HEK293 (cell line): ENCODE data around the gene GNG12.

Source experiments
- GLIS2 ChIP-seq: fragments of 450-650 bp; formaldehyde crosslinking; IDR thresholded peaks from 2 replicates; pipeline ENCODE4 v1.5.1; 2016; ENCODE audit warnings: missing biosample characterization, missing genetic modification characterization
- KLF1 ChIP-seq: fragments of 450-650 bp; formaldehyde crosslinking; IDR thresholded peaks from 2 replicates; pipeline ENCODE4 v1.5.1; 2016; ENCODE audit warnings: missing biosample characterization, missing genetic modification characterization
- KLF17 ChIP-seq: fragments of 450-650 bp; formaldehyde crosslinking; IDR thresholded peaks from 2 replicates; pipeline ENCODE4 v1.5.1; 2016; ENCODE audit warnings: missing biosample characterization, missing genetic modification characterization
- OVOL3 ChIP-seq: fragments of 450-650 bp; formaldehyde crosslinking; IDR thresholded peaks from 2 replicates; pipeline ENCODE4 v1.5.1; 2016; ENCODE audit warnings: missing biosample characterization, missing genetic modification characterization
- PRDM4 ChIP-seq: fragments of 450-650 bp; formaldehyde crosslinking; IDR thresholded peaks from 2 replicates; pipeline ENCODE4 v1.5.1; 2017; ENCODE audit warnings: missing biosample characterization, missing genetic modification characterization
- SCRT2 ChIP-seq: fragments of 450-650 bp; formaldehyde crosslinking; IDR thresholded peaks from 2 replicates; pipeline ENCODE4 v1.5.1; 2016; ENCODE audit warnings: missing biosample characterization, missing genetic modification characterization
- SP3 ChIP-seq: fragments of 450-650 bp; formaldehyde crosslinking; IDR thresholded peaks from 2 replicates; pipeline ENCODE4 v1.5.1; 2016; ENCODE audit warnings: missing biosample characterization, missing genetic modification characterization
- ZBTB49 ChIP-seq: fragments of 450-650 bp; formaldehyde crosslinking; IDR thresholded peaks from 2 replicates; pipeline ENCODE4 v1.5.1; 2016; ENCODE audit warnings: missing biosample characterization, missing genetic modification characterization, low read depth
- ZBTB7A ChIP-seq: fragments of 450-650 bp; formaldehyde crosslinking; IDR thresholded peaks from 2 replicates; pipeline ENCODE4 v1.5.1; 2016; ENCODE audit warnings: low read depth, missing biosample characterization, missing genetic modification characterization
- ZFHX2 ChIP-seq: fragments of 450-650 bp; formaldehyde crosslinking; conservative IDR thresholded peaks from 2 replicates; pipeline ENCODE4 v1.5.1; 2016; ENCODE audit warnings: missing biosample characterization, missing genetic modification characterization
- ZFP3 ChIP-seq: fragments of 450-650 bp; formaldehyde crosslinking; IDR thresholded peaks from 2 replicates; pipeline ENCODE4 v1.5.1; 2016; ENCODE audit warnings: low read depth, missing biosample characterization, missing genetic modification characterization
- ZNF211 ChIP-seq: fragments of 450-650 bp; formaldehyde crosslinking; IDR thresholded peaks from 2 replicates; pipeline ENCODE4 v1.5.1; 2016; ENCODE audit warnings: low read depth, missing biosample characterization, missing genetic modification characterization
- ZNF239 ChIP-seq: fragments of 450-650 bp; formaldehyde crosslinking; IDR thresholded peaks from 2 replicates; pipeline ENCODE4 v1.5.1; 2016; ENCODE audit warnings: missing biosample characterization, missing genetic modification characterization
- ZNF302 ChIP-seq: fragments of 450-650 bp; formaldehyde crosslinking; IDR thresholded peaks from 2 replicates; pipeline ENCODE4 v1.5.1; 2016; ENCODE audit warnings: missing biosample characterization, missing genetic modification characterization, low read depth
- ZNF311 ChIP-seq: fragments of 450-650 bp; formaldehyde crosslinking; IDR thresholded peaks from 2 replicates; pipeline ENCODE4 v1.5.1; 2017; ENCODE audit warnings: missing biosample characterization, missing genetic modification characterization, borderline replicate concordance
- ZNF501 ChIP-seq: fragments of 450-650 bp; formaldehyde crosslinking; IDR thresholded peaks from 2 replicates; pipeline ENCODE4 v1.5.1; 2016; ENCODE audit warnings: missing biosample characterization, missing genetic modification characterization
- ZNF521 ChIP-seq: fragments of 450-650 bp; formaldehyde crosslinking; IDR thresholded peaks from 2 replicates; pipeline ENCODE4 v1.5.1; 2017; ENCODE audit warnings: missing biosample characterization, mild to moderate bottlenecking, missing genetic modification characterization
- ZNF544 ChIP-seq: fragments of 450-650 bp; formaldehyde crosslinking; IDR thresholded peaks from 2 replicates; pipeline ENCODE4 v1.5.0; 2017; ENCODE audit warnings: missing biosample characterization, missing genetic modification characterization
- ZNF549 ChIP-seq: fragments of 450-650 bp; IDR thresholded peaks from 2 replicates; pipeline ENCODE4 v1.5.1; 2018; ENCODE audit warnings: missing biosample characterization, missing genetic modification characterization, mild to moderate bottlenecking, inconsistent platforms, moderate library complexity
- ZNF571 ChIP-seq: fragments of 450-650 bp; formaldehyde crosslinking; IDR thresholded peaks from 2 replicates; pipeline ENCODE4 v1.5.0; 2017; ENCODE audit warnings: missing biosample characterization, missing genetic modification characterization
- ZNF626 ChIP-seq: fragments of 450-650 bp; sonication (Bioruptor Pico); formaldehyde crosslinking; IDR thresholded peaks from 2 replicates; pipeline ENCODE4 v1.5.1; 2018; ENCODE audit warnings: missing biosample characterization, missing genetic modification characterization, inconsistent platforms
- ZNF645 ChIP-seq: fragments of 450-650 bp; formaldehyde crosslinking; IDR thresholded peaks from 2 replicates; pipeline ENCODE4; 2016; ENCODE audit warnings: missing biosample characterization, missing genetic modification characterization
- ZNF658 ChIP-seq: fragments of 450-650 bp; formaldehyde crosslinking; IDR thresholded peaks from 2 replicates; pipeline ENCODE4; 2016; ENCODE audit warnings: missing biosample characterization, missing genetic modification characterization
- ZNF664 ChIP-seq: fragments of 450-650 bp; formaldehyde crosslinking; IDR thresholded peaks from 2 replicates; pipeline ENCODE4 v1.5.1; 2016; ENCODE audit warnings: missing biosample characterization, missing genetic modification characterization
- ZNF670 ChIP-seq: fragments of 450-650 bp; formaldehyde crosslinking; IDR thresholded peaks from 2 replicates; pipeline ENCODE4 v1.5.1; 2016; ENCODE audit warnings: missing biosample characterization, missing genetic modification characterization, low read depth
- ZNF704 ChIP-seq: fragments of 450-650 bp; formaldehyde crosslinking; IDR thresholded peaks from 2 replicates; pipeline ENCODE4 v1.5.1; 2016; ENCODE audit warnings: missing biosample characterization, missing genetic modification characterization
- ZNF76 ChIP-seq: fragments of 450-650 bp; formaldehyde crosslinking; IDR thresholded peaks from 2 replicates; pipeline ENCODE4; 2016; ENCODE audit warnings: low read depth, missing biosample characterization, missing genetic modification characterization, borderline replicate concordance
- ZNF776 ChIP-seq: fragments of 450-650 bp; formaldehyde crosslinking; IDR thresholded peaks from 2 replicates; pipeline ENCODE4 v1.5.0; 2017; ENCODE audit warnings: missing biosample characterization, missing genetic modification characterization, borderline replicate concordance
- ZNF791 ChIP-seq: fragments of 450-650 bp; formaldehyde crosslinking; IDR thresholded peaks from 2 replicates; pipeline ENCODE4 v1.5.1; 2016; ENCODE audit warnings: missing biosample characterization, missing genetic modification characterization
- ZNF792 ChIP-seq: fragments of 450-650 bp; formaldehyde crosslinking; IDR thresholded peaks from 2 replicates; pipeline ENCODE4 v1.5.1; 2016; ENCODE audit warnings: missing biosample characterization, missing genetic modification characterization
- ZNF843 ChIP-seq: fragments of 450-650 bp; formaldehyde crosslinking; IDR thresholded peaks from 2 replicates; pipeline ENCODE4 v1.5.1; 2016; ENCODE audit warnings: missing biosample characterization, missing genetic modification characterization
- ZSCAN30 ChIP-seq: fragments of 450-650 bp; IDR thresholded peaks from 2 replicates; pipeline ENCODE4 v1.5.1; 2018; ENCODE audit warnings: missing biosample characterization, mild to moderate bottlenecking, missing genetic modification characterization, moderate library complexity
- ZSCAN4 ChIP-seq: fragments of 450-650 bp; formaldehyde crosslinking; IDR thresholded peaks from 2 replicates; pipeline ENCODE4 v1.5.1; 2017; ENCODE audit warnings: missing biosample characterization, missing genetic modification characterization

Gene GNG12

GRCh38 chr1:67831850-67832513 lies 1.3 kb downstream of the GNG12 start (continued):
- TF ChIP-seq PRDM4, result peak; percentile 90
- TF ChIP-seq ZNF626, result no peak
- TF ChIP-seq ZFHX2, result peak; percentile 84
- TF ChIP-seq ZNF843 (tag by site-specific recombination), result peak; percentile 96
- TF ChIP-seq GLIS2, result no peak
- TF ChIP-seq ZSCAN30 (tag by site-specific recombination), result peak; percentile 80
- TF ChIP-seq ZFP3 (tag by site-specific recombination), result no peak
- TF ChIP-seq OVOL3, result peak; percentile 96
- no peak for TF ChIP-seq ZNF776 (tag by site-specific recombination)
- no peak for TF ChIP-seq ZNF211 (tag by site-specific recombination)
- peak; percentile 64; the same call in 1 of the 2 replicates for TF ChIP-seq ZNF76 (tag by site-specific recombination)
- peak; percentile 31 for TF ChIP-seq SP3 (tag by site-specific recombination)
- peak; percentile 69; the same call in 1 of the 2 replicates for TF ChIP-seq ZNF501 (tag by site-specific recombination)
- no peak for TF ChIP-seq ZNF791 (tag by site-specific recombination)
- TF ChIP-seq ZNF571 (tag by site-specific recombination), result no peak
- TF ChIP-seq ZNF792 (tag by site-specific recombination), result no peak
- TF ChIP-seq ZNF311 (tag by site-specific recombination), result no peak
- TF ChIP-seq ZNF664, result 0 out of 2 replicates have a peak, but pooled peaks have one; percentile 14
- TF ChIP-seq ZNF239 (tag by site-specific recombination), result no peak
- no peak for TF ChIP-seq ZBTB7A
- peak; percentile 73 for TF ChIP-seq KLF1 (tag by site-specific recombination)
- TF ChIP-seq SCRT2 (tag by site-specific recombination), result peak; percentile 72
- TF ChIP-seq ZNF670 (tag by site-specific recombination), result no peak
- TF ChIP-seq ZBTB49 (tag by site-specific recombination), result no peak
- no peak for TF ChIP-seq ZSCAN4 (tag by site-specific recombination)
- TF ChIP-seq ZNF544 (tag by site-specific recombination), result no peak
- no peak for TF ChIP-seq ZNF658 (tag by site-specific recombination)
- TF ChIP-seq ZNF645 (tag by site-specific recombination), result no peak
- peak; percentile 98 for TF ChIP-seq KLF17
- TF ChIP-seq ZNF704 (tag by site-specific recombination), result no peak
- no peak for TF ChIP-seq ZNF302 (tag by site-specific recombination)
- TF ChIP-seq ZNF521 (tag by site-specific recombination), result no peak
- TF ChIP-seq ZNF549 (tag by site-specific recombination), result peak; percentile 91
